Body of pancreas (tissue), 4 donors: ENCODE measurements around the gene NOVA2.

Experiments
- CTCF ChIP-seq, 7 experiments: fragments of 450-650 bp in 4 of 7; fragments of 200-600 bp in 3 of 7; sonication (generic) in 3 of 7; IDR thresholded peaks; one replicate each; pipeline ENCODE4 v1.5.1; 2016 to 2019; ENCODE audit warnings: antibody characterized with exemption in 7 of 7
- POLR2A ChIP-seq, 3 donors: fragments of 450-650 bp; IDR thresholded peaks; one replicate each; pipeline ENCODE4 v1.6.1; 2016; ENCODE audit warnings: antibody characterized with exemption in 3 of 3, mild to moderate bottlenecking in 2 of 3

GRCh38 chr19:45887200-45887710 is 86.4 kb downstream of the NOVA2 start:
- no peak for TF ChIP-seq CTCF (IDR thresholded peaks at IDR 0.05)
- TF ChIP-seq POLR2A (IDR thresholded peaks at IDR 0.05): no peak
